Smooth muscle cell of the coronary artery (primary cell): ENCODE results near the gene DNER. TPM values are rescaled to one million over a fixed set of nuclear protein-coding genes. Genes with fewer than 3 reads are reported as not detected.

ENCODE experiments used
- total RNA-seq: library from RNA; depleted of rRNA; stranded (reverse); fragments of >200 nt; gene quantifications from 2 replicates; pipeline ENCODE4 v1.2.3, GENCODE V29; 2014; ENCODE audit warnings: low replicate concordance

Gene DNER, protein sequence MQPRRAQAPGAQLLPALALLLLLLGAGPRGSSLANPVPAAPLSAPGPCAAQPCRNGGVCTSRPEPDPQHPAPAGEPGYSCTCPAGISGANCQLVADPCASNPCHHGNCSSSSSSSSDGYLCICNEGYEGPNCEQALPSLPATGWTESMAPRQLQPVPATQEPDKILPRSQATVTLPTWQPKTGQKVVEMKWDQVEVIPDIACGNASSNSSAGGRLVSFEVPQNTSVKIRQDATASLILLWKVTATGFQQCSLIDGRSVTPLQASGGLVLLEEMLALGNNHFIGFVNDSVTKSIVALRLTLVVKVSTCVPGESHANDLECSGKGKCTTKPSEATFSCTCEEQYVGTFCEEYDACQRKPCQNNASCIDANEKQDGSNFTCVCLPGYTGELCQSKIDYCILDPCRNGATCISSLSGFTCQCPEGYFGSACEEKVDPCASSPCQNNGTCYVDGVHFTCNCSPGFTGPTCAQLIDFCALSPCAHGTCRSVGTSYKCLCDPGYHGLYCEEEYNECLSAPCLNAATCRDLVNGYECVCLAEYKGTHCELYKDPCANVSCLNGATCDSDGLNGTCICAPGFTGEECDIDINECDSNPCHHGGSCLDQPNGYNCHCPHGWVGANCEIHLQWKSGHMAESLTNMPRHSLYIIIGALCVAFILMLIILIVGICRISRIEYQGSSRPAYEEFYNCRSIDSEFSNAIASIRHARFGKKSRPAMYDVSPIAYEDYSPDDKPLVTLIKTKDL
- 0.60 and 0.82 TPM in 2 replicates for total RNA-seq

DNA sequence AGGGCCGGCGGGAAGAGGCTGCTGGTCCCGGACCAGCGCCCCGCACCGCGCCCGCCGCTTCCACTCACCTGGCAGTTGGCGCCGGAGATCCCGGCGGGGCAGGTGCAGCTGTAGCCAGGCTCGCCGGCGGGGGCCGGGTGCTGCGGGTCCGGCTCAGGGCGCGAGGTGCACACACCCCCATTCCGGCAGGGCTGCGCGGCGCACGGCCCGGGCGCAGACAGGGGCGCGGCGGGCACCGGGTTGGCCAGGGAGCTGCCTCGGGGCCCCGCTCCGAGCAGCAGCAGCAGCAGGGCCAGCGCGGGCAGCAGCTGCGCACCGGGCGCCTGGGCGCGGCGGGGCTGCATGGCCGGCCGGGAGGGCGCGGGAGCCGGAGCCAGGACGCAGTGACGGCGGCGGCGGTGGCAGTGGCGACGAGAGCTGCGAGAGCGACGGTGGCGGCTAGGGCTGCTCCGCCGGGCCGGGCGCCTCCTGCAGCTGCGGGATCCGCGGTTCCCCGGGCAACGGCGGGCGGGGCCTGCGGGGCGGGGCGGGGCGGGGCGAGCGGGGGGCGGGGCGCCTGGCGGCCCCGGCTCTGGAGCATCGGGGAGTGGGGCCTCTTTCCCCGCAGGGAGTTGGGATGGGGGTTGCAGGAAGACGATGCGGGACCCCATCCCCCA is at the start of gene DNER:
DNER (minus strand) TSS at position 476 of the 656 bp plus-strand sequence; CDS start at position 344, 132 bp downstream.

Other genes with a start within 250 kb of the DNER start
- 212 and 342 TPM in 2 replicates for gene TRIP12, start 207.5 kb upstream of the DNER start, total RNA-seq
- 0.82 and 1.4 TPM in 2 replicates for gene FBXO36, start 207.9 kb upstream of the DNER start, total RNA-seq